Measurements from ENCODE around the gene TOM1L1.
"Not testable (repeated sequence)": the region's sequence is repeated elsewhere in the genome, so short reads cannot be mapped to it uniquely, and the experiment has no call there.

TOM1L1 gene

GRCh38 chr17:54864636-54865356 lies 35.9 kb upstream of the TOM1L1 start:
- no peak for TF ChIP-seq CTCF (IDR thresholded peaks at IDR 0.05; ENCODE audit: low read depth, low read length, poor library complexity, severe bottlenecking)
- no peak for TF ChIP-seq EZH2phosphoT487 (IDR thresholded peaks at IDR 0.05; ENCODE audit: borderline replicate concordance, low read length)
- Histone ChIP-seq H4K20me1 (ENCODE audit: control insufficient read depth, insufficient read depth, low read depth, low read length) (no peaks in the 10 kb centered on the region), H3K4me2 (ENCODE audit: low read length) (no peak overlapping the region), H3K27me3 (ENCODE audit: control insufficient read depth, low read length) (no peaks in the 10 kb centered on the region), H3K27ac (ENCODE audit: low read depth, low read length) (no peak overlapping the region), H3K9me2 (replicated peaks; ENCODE audit: control insufficient read depth, low read length) (no peaks in the 10 kb centered on the region), H3K9me3 (ENCODE audit: control insufficient read depth, insufficient read depth, low read length) (no peaks in the 10 kb centered on the region), H3K4me3 (ENCODE audit: low read length) (no peak overlapping the region), H3K79me2 (ENCODE audit: control insufficient read depth, low read length) (no peaks in the 10 kb centered on the region), H3K36me3 (ENCODE audit: control insufficient read depth, low read length) (no peaks in the 10 kb centered on the region), H3F3A (ENCODE audit: control insufficient read depth, insufficient read depth) (no peaks in the 10 kb centered on the region), H3K4me1 (ENCODE audit: control insufficient read depth, low read length) (no peaks in the 10 kb centered on the region)

GRCh38 chr17:54867634-54868033 lies 33.0 kb upstream of the TOM1L1 start:
- H3K79me2 ChIP-seq (ENCODE audit: control insufficient read depth, low read length): no peaks in the 10 kb centered on the region
- no peaks in the 10 kb centered on the region for H3K4me1 ChIP-seq (ENCODE audit: control insufficient read depth, low read length)
- no peak for TF ChIP-seq CTCF (IDR thresholded peaks at IDR 0.05; ENCODE audit: low read depth, low read length, poor library complexity, severe bottlenecking)
- no peak for TF ChIP-seq EZH2phosphoT487 (IDR thresholded peaks at IDR 0.05; ENCODE audit: borderline replicate concordance, low read length)
- H3K9me2 ChIP-seq (replicated peaks; ENCODE audit: control insufficient read depth, low read length): no peaks in the 10 kb centered on the region
- H3F3A ChIP-seq (ENCODE audit: control insufficient read depth, insufficient read depth): no peaks in the 10 kb centered on the region
- no peaks in the 10 kb centered on the region for H4K20me1 ChIP-seq (ENCODE audit: control insufficient read depth, insufficient read depth, low read depth, low read length)
- H3K36me3 ChIP-seq (ENCODE audit: control insufficient read depth, low read length): no peaks in the 10 kb centered on the region
- H3K9me3 ChIP-seq (ENCODE audit: control insufficient read depth, insufficient read depth, low read length): no peaks in the 10 kb centered on the region
- no peak overlapping the region for H3K27ac ChIP-seq (ENCODE audit: low read depth, low read length)
- H3K4me3 ChIP-seq (ENCODE audit: low read length): no peak overlapping the region
- no peak overlapping the region for H3K4me2 ChIP-seq (ENCODE audit: low read length)
- no peaks in the 10 kb centered on the region for H3K27me3 ChIP-seq (ENCODE audit: control insufficient read depth, low read length)

GRCh38 chr17:54870671-54871175 lies 29.9 kb upstream of the TOM1L1 start:
- Histone ChIP-seq H3K4me1 (ENCODE audit: control insufficient read depth, low read length) (no peaks in the 10 kb centered on the region), H3K79me2 (ENCODE audit: control insufficient read depth, low read length) (no peaks in the 10 kb centered on the region), H3F3A (ENCODE audit: control insufficient read depth, insufficient read depth) (no peaks in the 10 kb centered on the region), H3K36me3 (ENCODE audit: control insufficient read depth, low read length) (no peaks in the 10 kb centered on the region), H3K27me3 (ENCODE audit: control insufficient read depth, low read length) (no peaks in the 10 kb centered on the region), H4K20me1 (ENCODE audit: control insufficient read depth, insufficient read depth, low read depth, low read length) (no peaks in the 10 kb centered on the region), H3K27ac (ENCODE audit: low read depth, low read length) (no peak overlapping the region), H3K4me2 (ENCODE audit: low read length) (no peak overlapping the region), H3K9me2 (replicated peaks; ENCODE audit: control insufficient read depth, low read length) (no peaks in the 10 kb centered on the region), H3K4me3 (ENCODE audit: low read length) (no peak overlapping the region), H3K9me3 (ENCODE audit: control insufficient read depth, insufficient read depth, low read length) (no peaks in the 10 kb centered on the region)
- TF ChIP-seq EZH2phosphoT487 (IDR thresholded peaks at IDR 0.05; ENCODE audit: borderline replicate concordance, low read length) (no peak), CTCF (IDR thresholded peaks at IDR 0.05; ENCODE audit: low read depth, low read length, poor library complexity, severe bottlenecking) (no peak)

- not testable (repeated sequence) for H3F3A ChIP-seq (ENCODE audit: control insufficient read depth, insufficient read depth); H3K4me1 ChIP-seq (ENCODE audit: control insufficient read depth, low read length); H3K4me3 ChIP-seq (ENCODE audit: low read length); H3K79me2 ChIP-seq (ENCODE audit: control insufficient read depth, low read length); H3K4me2 ChIP-seq (ENCODE audit: low read length); H3K27ac ChIP-seq (ENCODE audit: low read depth, low read length); H3K9me3 ChIP-seq (ENCODE audit: control insufficient read depth, insufficient read depth, low read length); H3K27me3 ChIP-seq (ENCODE audit: control insufficient read depth, low read length); H3K36me3 ChIP-seq (ENCODE audit: control insufficient read depth, low read length); H4K20me1 ChIP-seq (ENCODE audit: control insufficient read depth, insufficient read depth, low read depth, low read length); H3K9me2 ChIP-seq (replicated peaks; ENCODE audit: control insufficient read depth, low read length)
Measured at GRCh38 chr17:54875906-54876305, 24.7 kb upstream of the TOM1L1 start.

All from DOHH2 (cell line).